HUES64 (cell line): ENCODE data around the gene CERT1.
"Not testable (repeated sequence)": the region's sequence is repeated elsewhere in the genome, so short reads cannot be mapped to it uniquely, and the experiment has no call there.

Source experiments
- H3K27ac ChIP-seq: 2 replicates; pipeline ENCODE4 v1.7.0; 2013; ENCODE audit warnings: low read depth, low read length, inconsistent platforms
- H3K27me3 ChIP-seq: 2 replicates; pipeline ENCODE4 v1.6.1; 2013; ENCODE audit warnings: mild to moderate bottlenecking, low read length; ENCODE audit not compliant: insufficient read depth
- H3K36me3 ChIP-seq: 2 replicates; pipeline ENCODE4 v1.6.1; 2013; ENCODE audit warnings: mild to moderate bottlenecking, low read length; ENCODE audit not compliant: insufficient read depth
- H3K4me1 ChIP-seq: 2 replicates; pipeline ENCODE4 v1.6.1; 2013; ENCODE audit warnings: mild to moderate bottlenecking, low read length, moderate library complexity; ENCODE audit not compliant: insufficient read depth
- H3K4me3 ChIP-seq: 2 replicates; pipeline ENCODE4 v1.5.1; 2013; ENCODE audit warnings: mild to moderate bottlenecking, low read length, moderate library complexity
- H3K9ac ChIP-seq: 2 replicates; pipeline ENCODE4 v1.6.1; 2013; ENCODE audit warnings: mild to moderate bottlenecking, low read depth, low read length
- H3K9me3 ChIP-seq: 2 replicates; pipeline ENCODE4 v1.6.1; 2013; ENCODE audit warnings: low read depth, low read length; ENCODE audit not compliant: insufficient read depth
- WGBS: fragments of 150-250, 120-280 bp; methylation state at CpG from one replicate; pipeline ENCODE4 v1.1.7; 2013; ENCODE audit warnings: missing lambda C conversion rate; 5-methylcytosine and 5-hydroxymethylcytosine counted together

Gene CERT1

DNA sequence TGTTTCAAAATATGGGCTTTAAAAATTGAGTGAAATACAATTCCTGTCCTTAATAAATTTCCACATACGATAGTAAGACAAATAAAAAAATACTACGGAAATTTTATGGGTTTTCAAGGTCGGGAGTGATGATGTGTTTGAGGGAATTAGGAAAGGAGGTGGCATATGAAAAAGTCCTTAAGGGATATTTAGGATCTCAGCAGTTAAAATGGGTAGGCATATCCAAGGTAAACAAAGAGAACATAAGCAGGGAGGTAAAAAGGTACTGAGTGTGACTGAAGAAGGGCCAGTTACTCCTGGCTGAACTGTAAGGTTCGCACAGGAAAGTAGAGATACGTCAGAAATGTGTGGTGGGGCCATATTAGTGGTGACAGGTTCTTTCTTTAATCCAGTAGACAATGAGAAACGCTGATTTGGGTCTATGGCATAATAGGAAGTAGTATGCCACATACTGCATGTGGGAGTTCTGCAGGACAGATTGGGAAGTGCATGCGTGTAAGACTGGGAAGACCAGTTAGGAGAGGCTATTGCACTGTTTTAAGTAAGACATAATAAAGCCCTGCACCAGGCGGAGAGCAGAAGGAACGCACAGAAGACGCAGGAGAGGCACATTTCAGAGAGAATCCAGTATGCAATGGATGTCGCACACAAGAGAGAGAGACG is 175.3 kb downstream of the CERT1 start:
- Histone ChIP-seq H3K9ac (peak overlapping the region; percentile 79), H3K4me3 (peak overlapping the region; percentile 67), H3K27me3 (no peaks in the 10 kb centered on the region), H3K4me1 (peaks cover 19% of the 10 kb centered on the region), H3K27ac (peak overlapping the region; percentile 83), H3K9me3 (no peaks in the 10 kb centered on the region), H3K36me3 (peaks cover 15% of the 10 kb centered on the region)
- WGBS, result 22% methylated on average over 12 of the region's 12 CpGs

GRCh38 chr5:75335486-75335885 is 175.9 kb downstream of the CERT1 start:
- Histone ChIP-seq H3K9ac (peak overlapping the region; percentile 79; the same call in 1 of the 2 replicates), H3K4me1 (peaks cover 15% of the 10 kb centered on the region)

DNA sequence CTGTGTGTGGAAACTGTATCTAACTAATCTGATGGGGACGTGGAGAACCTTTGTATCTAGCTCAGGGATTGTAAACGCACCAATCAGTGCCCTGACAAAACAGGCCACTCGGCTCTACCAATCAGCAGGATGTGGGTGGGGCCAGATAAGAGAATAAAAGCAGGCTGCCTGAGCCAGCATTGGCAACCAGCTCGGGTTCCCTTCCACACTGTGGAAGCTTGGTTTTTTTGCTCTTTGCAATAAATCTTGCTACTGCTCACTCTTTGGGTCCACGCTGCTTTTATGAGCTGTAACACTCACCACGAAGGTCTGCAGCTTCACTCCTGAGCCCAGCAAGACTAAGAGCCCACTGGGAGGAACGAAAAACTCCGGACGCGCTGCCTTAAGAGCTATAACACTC is 177.0 kb downstream of the CERT1 start:
- H3K9me3 ChIP-seq, H3K9ac ChIP-seq, H3K4me3 ChIP-seq, H3K36me3 ChIP-seq, H3K27ac ChIP-seq, H3K27me3 ChIP-seq, H3K4me1 ChIP-seq: not testable (repeated sequence)
- WGBS, result 92% methylated on average over 9 of the region's 10 CpGs

More at GRCh38 chr5:75335486-75335885, 175.9 kb downstream of the CERT1 start:
- Histone ChIP-seq H3K9me3 (no peaks in the 10 kb centered on the region), H3K36me3 (peaks cover 9% of the 10 kb centered on the region), H3K27me3 (no peaks in the 10 kb centered on the region), H3K27ac (no peak overlapping the region), H3K4me3 (no peak overlapping the region)
- 85% methylated on average over 2 of the region's 2 CpGs for WGBS

DNA sequence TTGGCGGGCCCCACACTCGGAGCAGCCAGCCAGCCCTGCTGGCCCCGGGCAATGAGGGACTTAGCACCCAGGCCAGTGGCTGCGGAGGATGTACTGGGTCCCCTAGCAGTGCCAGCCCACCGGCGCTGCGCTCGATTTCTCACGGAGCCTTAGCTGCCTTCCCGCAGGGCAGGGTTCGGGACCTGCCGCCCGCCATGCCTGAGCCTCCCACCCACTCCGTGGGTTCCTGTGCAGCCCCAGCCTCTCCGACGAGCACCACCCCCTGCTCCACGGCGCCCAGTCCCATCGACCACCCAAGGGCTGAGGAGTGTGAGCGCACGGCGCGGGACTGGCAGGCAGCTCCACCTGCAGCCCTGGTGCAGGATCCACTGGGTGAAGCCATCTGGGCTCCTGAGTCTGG is 177.7 kb downstream of the CERT1 start:
- not testable (repeated sequence) for H3K9me3 ChIP-seq, H3K4me1 ChIP-seq, H3K4me3 ChIP-seq, H3K27ac ChIP-seq, H3K9ac ChIP-seq, H3K36me3 ChIP-seq, H3K27me3 ChIP-seq
- WGBS, result 97% methylated on average over 22 of the region's 23 CpGs

- Histone ChIP-seq H3K27ac (no peak overlapping the region), H3K9me3 (no peaks in the 10 kb centered on the region), H3K27me3 (no peaks in the 10 kb centered on the region), H3K36me3 (no peaks in the 10 kb centered on the region), H3K4me3 (no peak overlapping the region), H3K4me1 (peaks cover 5% of the 10 kb centered on the region), H3K9ac (no peak overlapping the region)
- 84% methylated on average over 4 of the region's 4 CpGs for WGBS
Measured at GRCh38 chr5:75331095-75332090, 180.0 kb downstream of the CERT1 start.

GRCh38 chr5:75330404-75330803 is 181.0 kb downstream of the CERT1 start:
- H3K4me1 ChIP-seq, result no peaks in the 10 kb centered on the region

More at GRCh38 chr5:75330404-75330803, 181.0 kb downstream of the CERT1 start:
- Histone ChIP-seq H3K27me3 (no peaks in the 10 kb centered on the region), H3K9ac (no peak overlapping the region), H3K9me3 (no peaks in the 10 kb centered on the region), H3K27ac (no peak overlapping the region), H3K36me3 (no peaks in the 10 kb centered on the region), H3K4me3 (no peak overlapping the region)
- 90% methylated on average over 7 of the region's 7 CpGs for WGBS
